NCI-H2227 treated with DMSO at 0.1 percent for 48 hours (cell line): ENCODE measurements around the gene ATG5.
"Not testable (repeated sequence)": the region's sequence is repeated elsewhere in the genome, so short reads cannot be mapped to it uniquely, and the experiment has no call there.

Source experiments
- DNase-seq: peaks from one replicate; lab custom pipeline; 2025; lab: John Stamatoyannopoulos, UW

ATG5 gene

DNA sequence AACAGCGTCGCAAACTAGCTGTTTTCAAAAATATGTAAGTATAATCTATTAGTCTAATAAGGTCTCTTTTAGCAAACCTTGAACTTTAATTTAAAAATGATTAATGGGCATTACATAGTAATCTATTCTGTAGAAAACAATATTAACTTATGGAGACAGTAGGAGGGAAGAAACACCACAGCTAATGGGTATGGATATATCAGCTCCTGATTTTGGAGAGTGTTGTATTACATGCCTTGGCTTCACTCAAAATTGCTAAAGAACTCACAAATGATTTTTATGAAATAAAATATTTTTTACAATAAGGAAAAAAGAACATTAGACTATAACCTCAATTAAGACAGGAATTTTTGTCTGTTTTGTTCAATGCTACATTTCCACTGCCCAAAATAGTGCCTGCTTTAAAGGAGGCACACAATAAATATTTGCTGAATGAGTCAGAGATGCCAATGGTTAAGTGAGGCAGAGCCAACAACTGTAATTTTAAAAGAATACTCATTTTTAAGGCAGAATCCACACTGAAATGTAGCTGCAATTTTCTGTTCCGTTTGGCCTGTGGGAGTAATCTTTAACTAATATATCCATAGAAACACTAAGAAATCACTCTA lies 15.7 kb downstream of the ATG5 start:
- no peak for DNase-seq

DNA sequence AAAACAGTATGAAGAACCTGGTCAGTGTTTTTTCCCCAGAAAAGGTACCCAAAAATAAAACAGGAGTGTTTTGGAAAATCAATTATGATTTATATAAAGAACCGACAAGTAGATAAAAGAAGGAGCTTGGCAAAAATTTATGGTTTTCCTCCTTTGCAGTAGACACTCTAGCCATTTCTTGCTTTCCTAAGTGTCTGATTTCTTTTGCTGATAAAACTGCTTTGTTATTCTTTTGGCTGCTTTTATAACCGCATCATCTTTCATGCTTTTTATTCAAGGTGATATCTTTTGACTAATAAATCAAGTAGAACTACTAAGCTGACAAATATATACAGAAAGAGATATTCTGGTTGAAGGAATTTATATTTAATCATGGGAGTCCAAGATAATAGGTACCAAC lies 16.6 kb downstream of the ATG5 start:
- no peak for DNase-seq

DNA sequence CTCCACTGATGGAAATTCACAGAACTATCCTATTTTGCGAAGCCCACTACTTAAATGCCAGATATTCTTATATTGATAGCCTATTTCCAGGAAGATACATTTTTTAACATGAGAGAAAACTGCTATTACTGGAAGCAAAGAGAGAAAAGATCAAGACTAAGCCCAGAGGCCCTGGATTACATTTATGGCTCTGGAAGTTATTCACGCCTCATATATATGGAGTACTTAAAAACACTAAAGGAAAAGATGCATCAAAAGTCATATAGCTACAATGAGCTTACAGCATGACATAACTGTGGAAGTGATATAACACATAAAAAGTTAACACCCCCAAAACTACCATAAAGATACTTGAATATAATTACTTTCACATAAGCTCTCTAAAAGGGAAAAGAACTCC lies 19.8 kb downstream of the ATG5 start:
- no peak for DNase-seq

DNA sequence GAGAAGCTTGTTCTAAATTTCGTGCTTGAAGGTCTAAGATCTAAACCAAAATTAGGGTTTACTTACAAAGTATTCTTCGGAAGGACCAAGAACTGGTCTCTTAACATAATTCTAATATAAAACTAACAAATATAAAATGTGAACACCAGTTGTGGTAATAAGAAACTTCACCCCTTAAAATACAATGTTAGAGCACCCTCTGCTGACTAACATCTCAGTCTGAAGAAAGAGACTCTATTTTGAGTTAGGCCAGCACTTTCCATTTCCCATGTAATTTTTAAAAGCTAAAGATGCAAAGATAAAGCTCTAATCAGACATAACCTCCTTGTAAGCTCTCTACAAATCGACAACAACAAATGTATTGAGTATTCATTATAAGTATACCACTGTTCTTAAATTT lies 24.6 kb downstream of the ATG5 start:
- no peak for DNase-seq

DNA sequence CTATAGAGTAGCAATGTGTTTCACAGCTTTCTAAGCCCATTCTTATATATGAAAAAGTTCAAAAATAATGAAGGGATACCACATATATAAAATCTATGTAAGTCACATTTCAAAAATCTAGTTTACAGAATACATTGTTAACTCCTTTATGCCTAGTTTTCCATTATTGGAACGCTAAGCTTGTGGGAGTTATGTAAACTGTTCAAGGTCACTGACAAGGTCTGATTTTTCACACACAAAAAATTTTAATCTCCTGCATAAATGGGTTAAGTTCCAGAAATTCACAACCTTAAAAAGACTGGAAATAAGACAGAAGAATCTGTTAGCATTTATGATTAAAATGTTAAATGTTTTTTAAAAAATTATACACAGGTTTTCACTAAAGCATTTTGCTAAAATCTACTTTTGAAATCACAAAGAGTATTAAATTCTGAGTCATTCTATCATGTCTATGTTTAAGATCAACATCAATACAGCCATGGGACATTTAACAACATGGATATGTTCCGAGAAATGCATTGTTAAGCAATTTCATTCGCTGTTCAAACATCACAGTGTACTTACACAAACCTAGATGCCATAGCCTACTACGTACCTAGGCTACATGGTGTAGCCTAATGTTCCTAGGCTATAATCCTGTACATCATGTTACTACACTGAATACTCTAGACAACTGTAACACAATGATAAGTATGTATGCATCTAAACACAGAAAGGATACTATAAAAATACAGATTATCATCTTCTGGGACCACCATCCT lies 25.4 kb downstream of the ATG5 start:
- DNase-seq = no peak

DNA sequence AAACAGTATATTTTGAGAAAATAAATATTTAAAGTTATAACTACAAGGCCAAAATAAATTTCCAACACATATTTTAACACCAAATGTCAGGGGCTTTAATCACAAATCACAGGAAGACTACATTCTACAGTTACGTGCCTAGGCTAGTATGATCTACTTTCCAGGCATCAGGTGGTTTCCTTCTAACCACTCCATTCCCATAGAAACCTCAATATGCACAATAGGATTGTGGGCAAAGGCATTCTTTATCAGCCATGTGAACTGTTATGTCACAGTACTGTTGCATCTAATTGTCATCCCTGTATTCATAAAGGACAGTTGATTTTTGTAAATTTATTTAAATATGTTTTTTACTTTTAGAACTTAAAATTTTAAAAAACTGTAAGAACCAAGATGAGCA lies 32.4 kb downstream of the ATG5 start:
- no peak for DNase-seq

DNA sequence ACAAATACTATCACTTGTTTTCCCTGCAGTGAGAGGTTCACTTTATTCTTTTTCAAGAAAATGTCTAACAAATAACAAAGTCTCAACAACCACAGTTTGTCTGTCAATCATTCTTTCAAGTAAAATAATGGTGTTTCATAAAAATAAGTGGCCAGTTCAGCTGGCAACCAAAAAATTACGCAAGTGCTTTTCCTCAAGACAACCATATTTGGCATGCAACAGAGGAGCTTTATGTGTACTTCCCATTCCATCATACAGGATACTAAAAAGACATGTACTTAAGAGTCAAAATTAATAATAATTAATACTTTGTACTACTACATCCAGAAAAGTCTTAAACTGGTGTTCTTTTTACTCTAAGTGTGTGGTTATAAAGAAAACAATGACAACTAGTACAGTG lies 34.6 kb downstream of the ATG5 start:
- DNase-seq = no peak

DNA sequence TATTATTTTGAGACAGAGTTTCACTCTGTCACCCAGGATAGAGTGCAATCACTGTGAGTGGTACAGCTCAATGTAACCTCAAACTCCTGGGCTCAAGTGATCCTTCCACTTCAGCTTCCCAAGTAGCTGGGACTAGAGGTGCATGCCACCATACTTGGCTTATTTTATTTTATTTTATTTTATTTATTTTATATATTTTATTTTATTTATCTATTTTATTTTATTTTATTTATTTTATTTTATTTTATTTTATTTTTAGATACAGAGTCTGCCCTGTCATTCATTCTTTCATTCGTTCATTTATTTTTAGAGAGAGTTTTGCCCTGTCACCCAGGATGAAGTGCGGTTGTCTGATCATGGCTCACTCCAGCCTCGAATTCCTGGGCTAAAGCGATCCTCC lies 35.5 kb downstream of the ATG5 start:
- no peak for DNase-seq

DNA sequence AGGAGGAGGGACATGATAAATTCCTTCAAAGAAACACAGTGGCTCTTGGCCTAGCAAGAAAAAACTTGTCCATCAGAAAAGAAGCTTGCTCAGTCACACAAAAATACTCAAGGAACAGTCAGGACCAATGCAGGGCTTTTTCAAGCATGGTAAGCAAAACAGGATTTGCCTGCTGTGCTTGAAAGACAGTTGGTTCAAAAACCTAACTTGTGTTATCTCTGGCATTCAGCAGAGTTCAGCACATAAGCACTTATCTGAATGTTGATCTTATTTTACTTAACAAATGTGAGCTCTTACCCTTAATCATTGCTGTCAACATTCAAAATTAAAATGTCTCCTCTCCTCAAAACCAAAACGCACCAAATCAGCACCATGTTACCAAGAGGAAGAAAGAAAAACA lies 38.3 kb downstream of the ATG5 start:
- DNase-seq = no peak

DNA sequence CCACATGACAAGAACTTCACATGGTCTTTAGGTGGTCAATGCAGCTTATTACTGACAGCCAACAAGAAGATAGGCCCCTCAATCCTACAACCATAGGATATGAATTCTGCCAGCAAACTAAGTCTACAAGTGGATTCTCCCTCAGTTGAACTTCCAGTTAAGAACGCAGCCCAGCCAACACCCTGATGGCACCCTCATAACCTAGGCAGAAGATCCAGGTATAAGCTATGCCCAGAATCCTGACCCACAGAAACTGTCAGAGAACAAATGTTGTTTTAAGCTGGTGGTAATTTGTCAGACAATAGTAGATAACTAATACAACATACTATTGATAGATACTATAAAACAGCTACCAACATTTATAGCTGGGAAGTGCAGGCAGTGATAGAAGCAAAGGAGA lies 38.8 kb downstream of the ATG5 start:
- no peak for DNase-seq

DNA sequence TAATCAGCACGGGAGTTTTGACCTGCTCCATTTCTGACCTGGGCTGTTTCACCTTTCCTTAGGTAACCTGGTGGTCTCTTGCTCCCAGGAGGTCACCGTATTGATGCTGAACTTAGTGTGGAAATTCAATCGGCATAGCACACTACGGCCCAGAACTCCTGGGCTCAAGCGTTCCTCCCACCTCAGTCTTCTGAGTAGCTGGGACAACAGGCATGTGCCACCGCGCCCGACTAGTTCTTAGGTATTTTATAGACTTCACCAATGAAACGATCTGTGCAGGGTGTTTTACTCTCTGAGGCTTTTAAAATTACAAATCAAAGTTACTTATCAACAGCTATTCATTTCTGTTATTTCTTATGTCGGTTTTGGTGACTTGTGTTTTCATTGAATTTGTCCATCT lies 42.1 kb downstream of the ATG5 start:
- DNase-seq = no peak

DNA sequence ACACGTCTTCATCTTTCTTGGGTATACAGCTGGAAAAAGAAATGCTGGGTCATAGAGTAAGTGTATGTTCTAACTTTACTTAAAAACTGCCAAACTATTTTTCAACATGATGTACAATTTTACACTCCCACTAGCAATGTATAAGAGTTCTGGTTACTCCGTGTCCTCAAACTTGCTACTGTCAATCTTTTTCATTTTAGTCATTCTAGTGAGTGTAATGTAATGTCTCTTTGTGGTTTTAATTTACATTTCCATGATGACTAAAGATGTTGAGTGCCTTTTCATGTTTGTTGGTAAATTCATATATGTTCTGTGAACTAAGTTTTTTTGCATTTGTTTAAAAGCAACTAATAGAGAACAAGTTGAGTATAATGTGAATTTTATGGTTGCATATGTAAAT lies 43.9 kb downstream of the ATG5 start:
- DNase-seq = no peak

DNA sequence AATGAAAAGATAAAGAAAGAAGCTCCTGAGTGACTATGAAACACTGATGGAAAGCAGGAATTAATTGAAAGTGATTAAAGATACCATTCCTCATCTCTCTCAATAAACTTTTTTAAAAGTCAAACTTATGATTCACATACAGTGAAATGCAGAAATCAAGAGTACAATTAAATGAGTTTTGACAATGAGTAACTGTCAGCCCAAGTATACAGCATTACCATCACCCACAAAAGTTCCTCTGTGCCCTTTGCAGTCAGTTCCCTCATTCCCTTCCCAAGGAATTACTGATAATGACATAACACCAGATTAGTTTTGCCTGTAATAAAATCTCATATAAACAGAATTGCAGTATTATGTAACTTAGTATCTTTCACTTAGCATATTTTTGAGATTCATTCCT lies 44.5 kb downstream of the ATG5 start:
- DNase-seq = no peak

DNA sequence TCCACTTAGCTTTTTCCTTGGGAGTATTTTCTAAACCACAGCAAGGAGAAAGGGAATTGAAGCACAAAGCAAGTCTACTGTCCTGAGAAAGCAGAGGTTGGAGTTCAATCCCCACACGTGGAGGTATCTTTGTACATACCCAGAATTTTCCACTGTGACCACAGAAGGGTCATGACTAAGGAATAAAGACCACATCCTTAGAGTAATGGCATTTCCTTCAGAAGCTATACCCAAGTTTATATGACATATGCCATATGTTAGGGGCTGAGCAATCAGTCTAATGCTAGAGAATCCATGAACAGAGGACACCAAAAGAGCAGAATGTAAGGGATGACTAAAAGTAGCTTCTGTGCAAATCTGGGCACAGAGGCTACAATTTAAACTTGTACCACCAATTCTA lies 46.4 kb downstream of the ATG5 start:
- no peak for DNase-seq

DNA sequence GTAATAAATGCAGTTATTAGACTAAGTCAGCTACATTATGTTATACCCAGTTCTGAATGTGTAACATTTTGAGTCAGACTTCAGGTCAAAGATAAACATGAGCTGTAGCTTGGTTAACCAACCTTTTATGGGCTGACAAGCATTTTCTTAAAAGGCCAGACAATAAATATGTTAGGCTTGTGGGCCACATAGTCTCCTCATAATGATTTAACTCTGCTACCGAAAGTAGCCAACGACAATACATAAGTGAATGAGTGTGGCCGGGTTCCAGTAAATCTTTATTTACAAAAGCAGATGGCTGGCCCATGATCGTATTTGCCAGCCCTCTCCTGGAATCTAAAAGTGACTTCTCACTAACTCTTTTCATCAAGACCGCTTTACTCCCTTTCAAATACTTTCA lies 49.9 kb downstream of the ATG5 start:
- no peak for DNase-seq

DNA sequence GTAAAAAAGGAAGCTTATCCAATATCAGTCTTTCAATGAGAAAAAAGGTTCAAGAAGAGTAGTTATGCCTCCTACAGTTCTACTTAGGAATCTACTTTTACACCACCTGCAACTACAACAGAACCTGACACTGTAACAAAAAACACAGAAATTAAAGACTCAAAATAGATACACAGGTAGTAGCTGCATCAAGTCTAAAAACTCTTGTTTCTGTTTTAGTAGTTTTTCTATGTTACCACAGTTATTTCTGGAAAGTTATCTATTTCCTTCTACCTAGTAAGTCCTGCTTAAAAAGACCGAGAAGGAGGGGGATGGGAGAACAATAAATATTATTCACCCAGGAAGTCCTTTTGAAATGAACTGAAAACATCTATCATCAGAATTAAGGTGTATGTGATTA lies 52.5 kb downstream of the ATG5 start:
- no peak for DNase-seq

DNA sequence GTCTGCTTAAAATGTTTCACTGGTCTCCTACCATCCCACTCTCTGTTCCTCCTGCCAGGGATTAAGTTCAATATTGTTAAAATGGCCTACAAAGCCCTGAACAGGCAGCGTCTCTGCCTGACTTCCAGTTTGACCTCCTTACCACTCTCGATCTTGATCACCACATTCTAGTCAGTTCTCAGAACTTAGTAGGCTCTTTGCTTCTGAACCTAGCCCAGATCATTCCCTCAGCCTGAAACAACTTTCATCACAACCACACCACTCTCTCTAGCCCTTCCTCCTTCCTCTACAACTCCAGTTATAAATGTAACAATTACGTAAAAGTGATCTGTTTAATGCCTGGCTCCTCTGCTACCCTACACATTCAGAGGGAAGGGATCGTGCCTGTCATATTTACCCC lies 53.3 kb downstream of the ATG5 start:
- no peak for DNase-seq

DNA sequence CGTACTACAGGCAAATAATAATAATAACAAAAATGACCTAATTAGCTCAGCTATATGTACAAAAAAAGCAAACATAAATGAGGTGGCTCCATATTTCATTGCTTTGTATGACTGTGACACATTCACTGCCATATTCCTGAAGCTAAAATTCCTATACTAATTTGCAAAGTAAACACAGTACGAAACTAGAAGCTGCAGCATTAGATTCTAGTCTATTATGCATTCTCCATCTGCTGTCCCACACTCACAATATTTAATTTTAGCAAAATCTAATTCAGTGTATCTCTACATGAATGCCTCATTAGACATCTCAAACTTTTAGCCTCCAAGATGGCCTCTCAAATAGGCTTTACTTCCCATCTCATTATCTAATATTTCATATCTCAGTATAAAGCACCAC lies 55.1 kb downstream of the ATG5 start:
- no peak for DNase-seq

DNA sequence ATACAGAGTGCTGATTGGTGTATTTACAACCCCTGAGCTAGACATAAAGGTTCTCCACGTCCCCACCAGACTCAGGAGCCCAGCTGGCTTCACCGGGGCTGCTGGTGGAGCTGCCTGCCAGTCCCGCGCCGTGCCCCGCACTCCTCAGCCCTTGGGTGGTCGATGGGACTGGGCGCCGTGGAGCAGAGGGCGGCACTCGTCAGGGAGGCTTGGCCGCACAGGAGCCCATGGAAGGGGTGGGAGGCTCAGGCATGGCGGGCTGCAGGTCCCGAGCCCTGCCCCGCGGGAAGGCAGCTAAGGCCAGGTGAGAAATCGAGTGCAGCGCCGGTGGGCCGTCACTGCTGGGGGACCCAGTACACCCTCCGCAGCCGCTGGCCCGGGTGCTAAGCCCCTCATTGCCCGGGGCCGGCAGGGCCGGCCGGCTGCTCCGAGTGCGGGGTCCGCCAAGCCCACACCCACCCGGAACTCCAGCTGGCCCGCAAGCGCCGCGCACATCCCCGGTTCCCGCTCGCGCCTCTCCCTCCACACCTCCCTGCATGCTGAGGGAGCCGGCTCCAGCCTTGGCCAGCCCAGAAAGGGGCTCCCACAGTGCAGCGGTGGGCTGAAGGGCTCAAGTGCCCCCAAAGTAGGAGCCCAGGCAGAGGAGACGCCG lies 56.2 kb downstream of the ATG5 start:
- not testable (repeated sequence) for DNase-seq

DNA sequence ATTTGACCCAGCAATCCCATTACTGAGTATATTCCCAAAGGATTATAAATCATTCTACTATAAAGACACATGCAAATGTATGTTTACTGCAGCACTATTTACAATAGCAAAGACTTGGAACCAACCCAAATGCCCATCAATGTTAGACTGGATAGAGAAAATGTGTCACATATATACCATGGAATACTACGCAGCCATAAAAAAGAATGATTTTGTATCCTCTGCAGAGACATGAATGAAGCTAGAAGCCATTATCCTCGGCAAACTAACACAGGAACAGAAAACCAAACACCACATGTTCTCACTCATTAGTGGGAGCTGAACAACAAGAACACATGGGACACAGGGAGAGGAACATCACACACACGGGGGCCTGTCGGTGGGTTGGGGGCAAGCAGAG lies 57.1 kb downstream of the ATG5 start:
- not testable (repeated sequence) for DNase-seq

DNA sequence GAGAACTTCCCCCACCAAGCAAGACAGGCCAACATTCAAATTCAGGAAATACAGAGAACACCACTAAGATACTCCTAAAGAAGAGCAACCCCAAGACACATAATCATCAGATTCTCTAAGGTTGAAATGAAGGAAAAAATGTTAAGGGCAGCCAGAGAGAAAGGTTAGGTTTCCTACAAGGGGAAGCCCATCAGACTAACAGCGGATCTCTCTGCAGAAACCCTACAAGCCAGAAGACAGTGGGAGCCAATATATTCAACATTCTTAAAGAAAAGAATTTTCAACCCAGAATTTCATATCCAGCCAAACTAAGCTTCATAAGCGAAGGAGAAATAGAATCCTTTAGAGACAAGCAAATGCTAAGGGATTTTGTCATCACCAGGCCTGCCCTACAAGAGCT lies 61.1 kb downstream of the ATG5 start:
- not testable (repeated sequence) for DNase-seq

DNA sequence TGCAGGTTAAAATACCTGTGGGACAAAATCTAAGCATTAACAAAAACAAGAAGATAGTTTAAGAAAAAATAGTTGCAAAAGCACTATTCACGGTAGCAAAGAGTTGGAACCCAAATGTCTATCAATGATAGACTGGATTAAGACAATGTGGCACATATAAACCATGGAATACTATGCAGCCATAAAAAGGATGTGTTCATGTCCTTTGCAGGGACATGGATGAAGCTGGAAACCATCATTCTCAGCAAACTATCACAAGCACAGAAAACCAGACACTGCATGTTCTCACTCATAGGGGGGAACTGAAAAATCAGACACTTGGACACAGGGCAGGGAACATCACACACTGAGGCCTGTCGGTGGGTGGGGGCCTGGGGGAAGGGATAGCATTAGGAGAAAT lies 65.8 kb downstream of the ATG5 start:
- not testable (repeated sequence) for DNase-seq

DNA sequence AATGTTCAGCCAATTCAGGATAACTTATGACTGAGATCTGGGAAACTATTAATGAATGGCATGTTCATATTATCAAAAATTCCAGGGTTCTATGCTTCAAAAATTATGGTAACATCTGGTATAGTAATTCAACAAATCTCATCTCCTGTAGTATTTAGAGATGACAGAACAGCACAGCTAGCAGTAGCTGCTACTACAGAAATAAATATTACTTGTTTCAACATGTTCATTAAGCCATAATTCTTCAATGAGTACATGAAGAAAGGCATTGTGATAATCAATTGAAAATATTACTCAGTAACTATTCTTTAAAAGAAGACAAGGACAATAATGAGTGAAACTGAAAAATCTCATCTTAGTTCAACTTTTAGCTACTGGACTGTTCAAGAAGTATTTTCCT lies 66.8 kb downstream of the ATG5 start:
- no peak for DNase-seq

DNA sequence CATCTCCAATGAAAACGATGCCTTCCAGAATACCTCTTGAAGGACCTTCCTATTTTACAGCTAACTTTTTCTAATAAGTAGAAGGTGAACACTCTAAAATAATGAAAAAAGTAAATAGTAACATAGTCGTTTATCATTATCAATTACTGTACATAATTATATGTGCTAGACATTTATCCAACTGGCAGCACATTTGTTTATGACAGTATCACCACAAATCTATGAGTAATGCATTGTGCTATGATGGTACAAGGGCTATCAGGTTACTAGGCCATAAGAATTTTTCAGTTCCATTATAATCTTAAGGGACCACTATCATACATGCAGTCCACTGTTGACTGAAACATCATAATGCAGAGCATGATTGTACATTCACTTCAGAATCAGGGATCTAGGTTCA lies 68.4 kb downstream of the ATG5 start:
- DNase-seq = no peak
